Spleen (tissue), 7 donors: ENCODE results near the gene OLFML2B.

Experiments used
- CTCF ChIP-seq, 11 experiments: fragments of 200-600 bp in 7 of 11; fragments of 450-650 bp in 4 of 11; sonication (generic) in 4 of 11; IDR thresholded peaks in 8 of 11; conservative IDR thresholded peaks in 3 of 11; 1 replicate in 7 of 11; 2 replicates in 4 of 11; pipeline versions ENCODE4 v1.4.0 to v1.8.0; 2016 to 2021; ENCODE audit warnings: antibody characterized with exemption in 11 of 11, inconsistent platforms in 4 of 11, mild to moderate bottlenecking in 1 of 11
- POLR2A ChIP-seq, 3 donors: fragments of 450-650 bp; IDR thresholded peaks; one replicate each; pipeline ENCODE4 v1.5.1; 2017; ENCODE audit warnings: antibody characterized with exemption in 3 of 3, mild to moderate bottlenecking in 1 of 3
- POLR2AphosphoS5 ChIP-seq, 3 donors: sonication (generic); formaldehyde crosslinking; IDR thresholded peaks; one replicate each; pipeline ENCODE4 v1.5.1; 2017; ENCODE audit warnings: antibody characterized with exemption in 3 of 3
- donor health status: DM: no; HTN: no; CAD: no; lungs with moderate emphysema.
- donor health status: DM: no; HTN: no; CAD: no.
- donor health status: DM: no; HTN: no; CAD: no.

GRCh38 chr1:162018418-162018817 lies 5.3 kb downstream of the OLFML2B start:
- no peak for TF ChIP-seq CTCF (IDR thresholded peaks at IDR 0.05 in 8 of 11, conservative IDR thresholded peaks at IDR 0.05 in 3 of 11)
- TF ChIP-seq POLR2A (IDR thresholded peaks at IDR 0.05): no peak
- no peak for TF ChIP-seq POLR2AphosphoS5 (IDR thresholded peaks at IDR 0.05)
